Activated T-cell treated with anti-CD3 and anti-CD28 coated beads for 4 hours (primary cell): ENCODE results near the gene SCUBE1.
"Not testable (repeated sequence)": the region's sequence is repeated elsewhere in the genome, so short reads cannot be mapped to it uniquely, and the experiment has no call there.

ENCODE experiments used
- DNase-seq: peaks from one replicate; pipeline ENCODE4 v3.0.0-alpha.2; 2020

SCUBE1 gene

DNA sequence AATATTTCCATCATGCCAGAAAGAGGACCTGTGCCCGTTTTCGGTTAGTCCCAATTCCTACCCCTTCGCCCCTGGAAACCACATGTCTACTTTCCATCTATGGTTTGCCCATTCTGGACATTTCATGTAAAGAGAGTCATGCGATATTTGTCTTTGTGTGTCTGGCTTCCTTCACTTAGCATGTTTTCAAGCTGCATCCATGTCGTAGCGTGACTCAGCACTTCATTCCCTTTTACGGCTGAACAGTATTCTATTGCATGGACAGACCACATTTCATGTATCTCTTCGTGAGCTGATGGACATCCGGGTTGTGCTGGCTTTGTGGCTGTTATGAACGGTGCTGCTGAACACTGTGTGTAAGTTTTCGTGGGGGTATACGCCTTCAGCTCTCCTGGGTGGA is 43.4 kb downstream of the SCUBE1 start:
- no peak for DNase-seq

DNA sequence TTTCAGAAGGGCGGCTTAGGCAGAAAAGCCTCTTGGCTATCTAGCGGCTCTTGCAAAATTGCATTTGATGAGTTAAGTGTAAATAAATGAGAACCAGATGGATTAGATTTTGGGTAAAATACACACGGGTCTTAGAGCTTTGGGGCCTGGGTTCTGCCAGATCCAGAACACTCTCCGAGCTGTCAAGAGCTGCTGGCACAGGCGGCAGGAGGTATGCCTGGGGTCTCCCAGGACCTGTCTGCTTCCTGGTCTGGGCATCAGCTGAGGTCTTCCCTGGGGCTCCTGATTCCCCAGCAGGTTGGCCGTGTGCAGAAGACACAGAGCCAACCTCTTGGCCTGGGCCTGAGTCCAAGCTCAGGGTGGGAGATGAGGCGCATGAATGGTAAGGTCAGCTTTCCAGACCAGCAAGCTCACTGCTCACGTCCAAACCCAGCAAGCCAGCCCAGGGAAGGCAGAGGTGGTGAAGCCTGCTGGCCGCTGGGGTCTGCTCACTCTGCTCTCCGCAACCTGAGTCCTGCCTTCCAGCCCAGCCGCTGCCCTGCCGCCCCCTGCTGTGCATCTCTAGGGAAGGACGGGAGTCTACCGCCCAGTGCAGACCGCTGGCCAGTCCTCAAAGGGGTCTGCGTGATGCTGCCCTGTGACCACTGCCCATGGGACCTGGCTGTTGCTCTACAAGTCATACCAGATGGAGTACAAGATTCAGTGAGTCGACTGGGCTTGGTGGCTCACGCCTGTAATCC is 44.9 kb downstream of the SCUBE1 start:
- no peak for DNase-seq

DNA sequence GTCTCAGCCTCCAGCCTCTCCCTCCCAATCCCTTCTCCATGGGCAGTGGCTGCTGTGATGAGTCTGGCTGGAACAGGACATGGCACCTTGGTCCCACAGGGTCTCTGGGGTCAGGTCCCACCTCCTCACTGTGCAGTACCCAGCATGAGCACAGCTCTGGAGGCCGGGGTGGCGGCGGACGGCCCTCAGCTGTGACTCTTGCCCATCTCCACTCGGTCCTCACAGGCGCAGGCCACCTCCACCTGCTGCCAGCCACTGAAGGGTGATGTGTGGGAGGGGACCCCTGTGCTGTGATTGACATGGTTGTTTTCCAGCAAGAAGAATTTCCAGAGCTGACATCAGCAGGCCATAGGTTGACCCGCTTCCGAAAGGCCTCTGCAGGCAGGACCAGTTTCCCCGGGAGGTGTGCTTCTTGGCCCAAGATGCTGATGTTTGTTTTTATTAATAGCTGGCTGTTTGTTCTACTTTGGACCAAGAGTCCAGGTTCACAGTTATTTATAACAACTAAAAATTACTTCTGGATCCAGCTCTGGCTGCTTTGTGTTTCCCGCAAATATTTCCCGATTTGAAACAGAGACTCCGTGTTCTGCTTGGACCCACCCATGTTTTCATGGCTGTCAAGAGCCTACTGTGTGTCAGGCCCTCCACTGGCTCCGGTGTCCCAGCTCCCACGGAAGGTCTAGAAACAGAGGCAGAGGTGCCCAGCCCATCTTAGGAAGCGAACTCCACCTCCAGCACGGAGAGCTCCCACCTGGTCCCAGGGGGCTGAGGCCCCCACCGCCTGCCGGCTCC is 45.7 kb downstream of the SCUBE1 start:
- DNase-seq: no peak

DNA sequence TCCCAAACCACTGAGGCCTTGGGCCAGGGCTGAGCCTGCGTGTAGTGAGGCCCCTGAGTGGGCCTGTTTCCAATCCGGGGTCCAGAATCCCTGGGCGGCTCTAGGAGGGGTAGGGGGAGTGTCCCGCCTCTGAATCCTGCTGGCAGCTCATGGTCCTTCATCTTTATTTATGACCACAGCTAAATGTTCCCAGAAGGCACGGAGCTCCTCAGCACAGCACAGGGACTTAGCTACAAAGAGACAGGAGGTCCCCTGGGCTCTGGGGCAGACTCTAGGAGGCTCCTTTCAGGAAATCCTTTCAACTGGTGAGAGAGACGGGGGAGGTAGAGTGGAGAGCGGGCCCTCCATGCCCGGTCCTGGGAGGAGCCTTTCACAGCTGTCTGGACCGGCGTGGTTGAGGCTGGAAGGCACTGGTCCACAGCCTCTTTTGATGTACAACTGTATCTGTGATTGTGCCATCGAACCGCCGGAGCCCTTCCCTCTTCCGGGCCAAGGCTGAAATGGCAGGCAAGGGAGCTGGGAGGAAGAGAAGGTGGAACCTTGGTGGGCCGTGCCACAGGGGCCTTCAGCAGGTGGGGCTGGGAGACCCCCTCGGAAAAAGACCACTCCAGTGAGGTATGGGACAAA is 46.8 kb downstream of the SCUBE1 start:
- DNase-seq: no peak

DNA sequence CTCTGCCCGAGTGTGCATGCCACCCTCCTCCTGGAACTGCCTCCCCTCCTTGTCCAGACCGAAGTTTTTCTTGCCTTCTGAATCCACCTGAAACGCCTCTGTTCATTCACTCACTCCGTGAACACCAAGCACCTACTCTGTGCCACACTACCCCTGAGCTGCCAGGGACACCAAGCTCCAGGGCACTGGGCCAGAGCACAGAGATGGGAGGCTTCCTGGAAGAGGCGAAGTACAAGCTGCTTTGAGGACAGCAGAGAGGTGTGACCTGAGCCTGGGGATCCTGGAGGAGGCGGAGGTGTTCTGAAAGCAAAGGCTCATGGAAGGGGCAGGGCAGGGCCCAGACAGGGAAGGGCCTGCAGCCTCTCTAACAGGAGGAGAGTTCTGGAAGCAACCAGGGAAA is 47.5 kb downstream of the SCUBE1 start:
- no peak for DNase-seq

DNA sequence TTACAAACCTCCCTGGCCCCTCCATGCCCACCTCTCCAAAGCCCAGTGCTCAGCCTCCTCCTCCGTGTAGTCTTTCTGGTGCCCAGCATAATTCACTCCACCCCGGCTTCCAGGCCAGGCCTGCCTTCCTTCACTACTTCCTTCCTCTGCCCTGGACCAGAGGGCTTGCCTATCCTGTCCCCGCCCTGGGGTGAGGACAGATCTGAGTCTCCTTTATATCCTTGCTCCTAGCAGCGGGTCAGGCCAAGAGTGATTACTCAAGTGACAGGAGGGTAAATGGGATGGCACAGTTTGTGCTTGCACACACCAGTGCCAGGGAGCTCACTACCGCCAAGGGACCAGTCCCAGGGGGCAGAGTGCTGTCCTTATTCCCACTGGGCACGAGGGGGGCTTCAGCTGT is 48.0 kb downstream of the SCUBE1 start:
- DNase-seq: no peak

DNA sequence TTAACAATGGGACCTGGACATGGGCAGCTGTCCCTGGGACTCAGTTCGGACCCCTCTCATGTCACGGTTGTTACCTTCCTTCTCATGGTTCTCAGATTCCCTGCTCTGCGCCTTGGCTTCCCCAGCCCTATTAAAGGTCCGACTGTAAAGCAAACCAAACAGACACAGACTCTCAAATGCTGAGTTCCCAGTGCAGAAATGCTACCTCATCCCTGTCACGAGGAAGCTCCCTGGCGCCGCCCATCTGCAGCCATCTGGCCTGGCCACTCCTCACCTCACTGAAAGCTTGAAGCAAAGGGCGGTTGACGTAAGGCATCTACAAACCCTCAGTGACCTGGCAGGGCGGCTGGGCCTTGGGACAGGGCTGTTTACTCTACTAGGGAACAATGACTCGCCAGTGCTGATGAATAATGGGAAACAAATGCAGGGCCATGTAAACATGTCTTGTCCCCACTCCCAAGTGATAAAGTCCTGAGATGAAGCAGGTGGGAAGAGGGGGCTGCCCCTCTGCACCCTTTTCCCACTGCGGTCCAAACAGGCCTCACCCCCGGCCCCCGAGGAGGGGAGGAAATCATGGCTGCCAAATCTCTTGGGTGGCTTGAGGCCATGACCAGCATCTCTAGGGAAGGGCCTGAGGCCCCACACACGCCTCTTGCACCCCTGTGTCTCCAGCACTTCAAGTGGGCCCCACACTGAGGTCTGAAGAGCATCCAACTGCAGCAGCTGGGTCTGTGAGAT is 49.3 kb downstream of the SCUBE1 start:
- DNase-seq: no peak

DNA sequence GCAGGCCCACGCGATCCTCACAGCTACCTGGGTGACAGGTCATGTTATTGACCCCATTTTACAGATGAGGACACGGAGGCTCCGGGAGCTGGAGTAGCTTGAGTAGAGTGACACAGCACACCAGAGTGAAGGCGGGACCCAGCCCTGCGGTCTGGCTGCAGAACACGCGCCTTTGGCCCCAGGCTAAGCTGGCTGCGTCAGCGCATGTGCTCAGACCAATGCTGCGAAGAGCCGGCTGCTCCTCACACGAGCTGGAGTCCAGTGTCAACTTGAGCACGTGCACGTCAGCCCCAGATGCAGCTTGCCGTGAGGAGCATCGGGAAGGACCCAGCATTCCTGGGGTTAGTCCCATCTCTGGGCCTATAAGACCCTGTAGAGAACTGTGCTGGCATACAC is 49.9 kb downstream of the SCUBE1 start:
- no peak for DNase-seq

DNA sequence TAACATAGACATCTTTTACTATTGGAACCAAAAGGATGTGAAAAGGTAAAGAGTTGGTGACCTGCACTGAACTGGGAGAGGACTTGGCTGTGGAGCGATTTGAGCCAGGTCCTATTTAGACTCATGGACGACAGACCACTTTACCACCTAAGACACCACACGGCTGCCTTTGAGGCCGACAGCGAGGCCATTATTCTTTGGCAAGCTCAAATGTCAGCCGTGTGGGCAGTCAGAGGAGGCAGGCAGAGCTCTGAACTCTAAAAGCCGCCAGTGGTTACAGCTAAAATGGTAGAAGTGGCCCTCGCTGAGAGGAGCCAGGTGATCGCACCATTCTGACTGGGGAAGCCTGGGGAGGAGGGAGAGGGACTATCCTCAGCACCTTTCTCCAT is 50.5 kb downstream of the SCUBE1 start:
- no peak for DNase-seq

DNA sequence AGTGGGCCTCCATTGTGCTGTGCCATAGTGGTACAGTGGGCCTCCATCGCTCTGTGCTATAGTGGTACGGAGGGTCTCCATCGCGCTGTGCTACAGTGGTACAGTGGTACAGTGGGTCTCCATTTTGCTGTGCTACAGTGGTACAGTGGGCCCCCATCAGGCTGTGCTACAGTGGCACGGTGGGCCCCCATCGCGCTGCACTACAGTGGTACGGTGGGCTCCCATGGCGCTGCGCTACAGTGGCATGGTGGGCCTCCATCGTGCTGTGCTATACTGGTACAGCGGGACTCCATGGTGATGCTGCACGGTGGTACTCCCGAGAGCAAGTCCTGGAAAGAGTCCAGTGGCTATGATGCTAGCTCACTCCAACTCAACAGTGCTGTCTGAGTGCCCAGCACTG is 51.8 kb downstream of the SCUBE1 start:
- DNase-seq: no peak

DNA sequence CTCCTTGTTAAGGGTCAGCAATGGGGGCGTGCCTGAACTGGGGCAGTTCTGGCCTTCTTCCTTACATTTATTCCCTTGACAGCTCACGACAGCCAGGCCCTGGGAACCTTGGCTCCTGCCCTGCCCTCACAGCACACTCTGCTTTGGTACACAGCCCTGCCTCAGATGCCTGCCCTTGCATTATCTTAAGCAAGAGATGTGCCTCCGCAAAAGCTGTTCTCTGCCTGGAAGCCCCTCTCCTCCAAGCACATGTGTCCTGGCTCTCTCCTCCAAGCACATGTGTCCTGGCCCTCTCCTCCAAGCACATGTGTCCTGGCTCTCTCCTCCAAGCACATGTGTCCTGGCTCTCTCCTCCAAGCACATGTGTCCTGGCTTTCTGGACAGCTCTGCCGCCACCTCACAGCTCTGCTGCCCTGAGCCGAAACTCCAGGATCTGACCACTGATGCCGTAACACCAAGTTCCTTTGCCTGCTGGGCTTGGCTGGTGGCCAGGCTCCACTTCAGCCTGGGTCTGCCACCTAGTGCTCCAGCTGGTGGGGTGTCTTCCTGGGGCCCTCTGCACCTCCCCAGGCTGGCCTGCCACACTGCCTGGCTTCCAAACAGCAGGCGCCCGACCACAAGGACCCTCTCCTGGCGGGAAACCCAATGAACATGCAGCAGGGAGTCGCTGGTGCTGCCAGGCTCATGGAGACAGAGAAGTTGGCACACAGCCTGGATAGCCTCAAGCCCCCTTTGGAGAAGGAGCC is 53.0 kb downstream of the SCUBE1 start:
- no peak for DNase-seq

DNA sequence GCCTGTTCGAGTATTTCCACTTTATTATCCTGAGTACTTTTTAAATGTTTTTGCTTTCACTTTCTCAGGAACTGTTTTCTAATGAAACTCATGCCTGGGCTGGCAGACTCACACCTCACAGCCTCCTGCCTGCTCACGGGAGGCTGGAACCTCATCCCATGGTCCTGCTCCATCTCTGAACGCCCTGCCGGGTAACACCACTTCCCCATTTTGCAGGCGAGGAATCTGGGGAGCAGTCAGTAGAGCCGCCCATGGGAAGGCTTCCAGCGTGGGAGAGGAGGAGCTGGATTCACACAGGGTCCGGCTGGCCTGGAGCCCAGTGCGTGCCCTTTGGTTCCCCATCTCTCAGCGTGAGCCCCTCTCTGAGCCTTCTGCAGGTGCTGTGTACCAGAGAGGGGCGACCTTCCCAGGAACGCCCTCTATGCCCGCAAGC is 53.6 kb downstream of the SCUBE1 start:
- no peak for DNase-seq

DNA sequence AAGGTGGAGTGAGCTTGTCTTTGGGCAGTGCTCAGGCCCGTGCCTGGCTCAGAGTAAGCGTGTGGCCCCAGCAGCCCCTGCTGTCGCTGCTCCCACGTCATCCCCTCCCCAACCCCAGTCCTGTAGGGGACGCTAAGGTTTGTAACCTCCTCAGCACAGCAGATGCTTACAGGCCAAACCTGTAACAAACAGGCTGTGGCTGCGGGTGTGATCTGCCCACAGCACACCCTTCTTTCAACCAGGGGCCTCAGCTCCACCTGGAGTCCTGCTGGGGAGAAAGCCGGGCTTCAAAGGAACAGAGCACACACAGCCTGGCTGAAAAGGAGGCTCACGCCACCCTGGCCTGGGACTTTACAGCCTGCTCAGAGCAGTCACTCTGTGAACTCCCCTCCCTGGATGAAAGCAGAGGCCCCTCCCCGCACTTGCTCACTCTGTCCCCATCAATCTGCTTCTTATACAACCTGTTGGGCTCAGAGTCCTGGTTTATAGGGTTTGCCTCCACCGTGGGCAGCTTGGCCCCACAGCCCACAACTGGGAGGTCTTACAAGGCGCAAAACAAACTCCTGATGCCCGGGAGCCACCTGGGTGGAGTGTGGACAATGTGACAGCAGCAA is 54.3 kb downstream of the SCUBE1 start:
- no peak for DNase-seq

DNA sequence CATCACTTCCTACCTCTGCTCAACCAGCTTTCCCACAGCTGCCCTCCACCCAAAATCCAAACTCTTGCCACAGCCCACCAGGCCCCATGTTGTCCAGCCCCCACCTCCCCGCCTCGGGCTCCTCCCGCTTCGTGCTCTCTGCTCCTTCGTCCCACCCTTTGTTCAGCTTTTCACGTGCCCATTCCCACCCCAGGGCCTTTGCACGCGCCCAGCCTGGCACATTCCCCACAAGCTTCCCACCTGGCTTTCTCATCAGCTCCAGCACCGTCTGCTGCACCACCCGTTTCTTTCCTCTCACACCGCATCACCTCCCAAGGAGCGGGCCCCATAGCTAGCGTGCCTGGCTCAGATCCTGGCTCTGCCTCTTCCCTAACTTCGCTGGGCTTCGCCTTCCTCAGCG is 54.8 kb downstream of the SCUBE1 start:
- no peak for DNase-seq

DNA sequence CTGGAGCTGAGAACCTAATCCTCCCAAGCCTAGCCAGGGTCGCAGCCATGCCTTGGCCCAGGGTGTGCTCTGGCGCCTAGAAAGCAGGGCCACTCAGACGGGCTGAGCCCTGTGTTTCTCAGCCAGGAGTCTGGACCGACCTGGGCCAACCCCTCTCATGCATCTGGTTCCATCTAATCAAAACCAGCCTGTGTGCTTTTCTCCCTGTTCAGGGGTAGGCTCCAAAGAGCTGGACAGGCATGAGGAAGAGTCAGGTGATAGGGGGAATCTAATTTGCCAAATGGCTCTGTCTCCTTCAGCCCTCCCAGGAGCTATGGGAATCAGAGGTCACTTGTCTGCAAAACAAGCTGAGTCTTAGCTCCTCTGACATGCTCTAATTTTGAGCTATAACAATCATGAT is 55.7 kb downstream of the SCUBE1 start:
- DNase-seq: no peak

DNA sequence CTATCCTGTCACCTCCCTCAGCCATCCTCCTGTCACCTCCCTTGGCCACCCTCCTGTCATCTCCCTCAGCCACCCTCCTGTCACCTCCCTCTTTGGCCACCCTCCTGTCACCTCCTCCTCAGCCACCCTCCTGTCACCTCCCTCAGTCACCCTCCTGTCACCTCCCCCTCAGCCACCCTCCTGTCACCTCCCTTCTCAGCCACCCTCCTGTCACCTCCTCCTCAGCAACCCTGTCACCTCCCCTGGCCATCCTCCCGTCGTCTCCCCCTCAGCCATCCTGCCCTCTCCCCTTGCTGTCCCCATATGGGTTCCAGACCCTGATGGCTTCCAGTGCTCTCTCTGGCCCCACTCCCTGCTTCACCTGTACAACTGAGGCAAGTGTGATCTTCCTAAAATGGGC is 61.8 kb downstream of the SCUBE1 start:
- no peak for DNase-seq

DNA sequence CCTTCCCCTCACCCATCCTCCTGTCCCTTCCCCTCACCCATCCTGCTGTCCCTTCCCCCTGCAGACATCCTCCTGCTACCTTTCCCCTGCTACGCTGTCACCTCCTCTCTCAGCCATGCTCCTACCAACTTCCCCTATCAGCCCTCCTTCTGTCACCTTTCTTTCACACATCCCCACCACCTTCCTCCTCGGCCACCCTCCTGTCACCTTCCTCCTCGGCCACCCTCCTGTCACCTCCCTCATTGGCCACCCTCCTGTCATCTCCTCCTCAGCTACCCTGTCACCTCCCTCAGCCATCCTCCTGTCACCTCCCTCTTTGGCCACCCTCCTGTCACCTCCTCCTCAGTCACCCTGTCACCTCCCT is 62.7 kb downstream of the SCUBE1 start:
- DNase-seq: not testable (repeated sequence)

DNA sequence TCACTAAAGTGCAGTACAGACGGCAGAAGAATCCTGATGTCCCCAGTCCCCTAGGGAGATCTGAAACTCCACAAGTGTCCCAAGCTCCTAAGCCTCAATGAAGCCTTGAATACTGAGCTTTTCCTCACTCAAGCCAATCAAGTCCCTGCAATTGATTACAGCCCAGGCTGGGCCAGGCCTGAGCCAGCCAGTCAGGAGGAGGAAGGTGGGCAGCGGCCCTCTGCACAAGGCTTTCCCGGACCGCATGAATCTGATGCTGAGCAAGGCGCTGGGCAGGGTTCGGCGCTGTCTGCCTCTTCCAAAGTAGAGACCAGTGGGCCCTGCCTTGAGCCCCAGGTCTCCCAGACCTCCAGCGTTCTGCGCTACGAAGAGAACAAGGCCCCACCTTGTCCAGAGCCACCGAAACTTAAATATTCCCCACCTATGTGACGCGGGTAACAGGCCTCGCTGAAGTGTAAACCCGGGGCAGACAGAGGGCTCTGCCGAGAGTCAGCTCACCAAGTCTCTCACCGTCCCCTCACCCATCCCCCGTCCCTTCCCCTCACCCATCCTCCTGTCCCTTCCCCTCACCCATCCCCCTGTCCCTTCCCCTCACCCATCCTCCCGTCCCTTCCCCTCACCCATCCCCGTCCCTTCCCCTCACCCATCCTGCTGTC is 63.2 kb downstream of the SCUBE1 start:
- DNase-seq: no peak

DNA sequence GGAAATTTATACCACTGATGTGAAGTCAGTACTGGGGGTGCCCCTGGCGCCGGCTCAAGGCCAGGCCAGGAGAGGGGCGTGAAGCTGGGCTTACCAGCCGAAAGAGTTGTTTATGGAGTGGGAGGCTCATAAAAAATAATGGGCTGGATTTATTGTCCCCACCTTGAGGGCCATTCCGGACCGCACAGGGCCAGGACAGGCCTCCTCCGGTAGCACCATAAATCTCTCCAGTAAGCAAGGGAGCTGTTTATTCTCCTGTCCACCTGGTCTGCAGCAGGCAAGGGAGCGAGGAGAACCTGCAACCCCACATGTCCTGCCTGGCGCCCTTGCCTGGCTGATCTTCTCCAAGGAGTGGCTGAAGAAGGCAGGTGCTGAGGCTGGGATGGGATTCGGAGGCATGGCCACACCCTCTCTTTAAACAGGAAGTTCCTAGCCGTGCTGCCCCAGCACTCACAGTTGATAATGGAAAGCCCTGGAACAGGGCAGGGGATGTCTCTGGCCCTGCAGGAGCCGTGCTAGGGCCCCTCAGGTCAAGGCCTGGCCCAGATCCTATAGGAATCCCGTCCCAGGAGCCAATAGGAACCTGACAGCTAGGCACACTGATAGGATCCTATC is 65.1 kb downstream of the SCUBE1 start:
- no peak for DNase-seq

DNA sequence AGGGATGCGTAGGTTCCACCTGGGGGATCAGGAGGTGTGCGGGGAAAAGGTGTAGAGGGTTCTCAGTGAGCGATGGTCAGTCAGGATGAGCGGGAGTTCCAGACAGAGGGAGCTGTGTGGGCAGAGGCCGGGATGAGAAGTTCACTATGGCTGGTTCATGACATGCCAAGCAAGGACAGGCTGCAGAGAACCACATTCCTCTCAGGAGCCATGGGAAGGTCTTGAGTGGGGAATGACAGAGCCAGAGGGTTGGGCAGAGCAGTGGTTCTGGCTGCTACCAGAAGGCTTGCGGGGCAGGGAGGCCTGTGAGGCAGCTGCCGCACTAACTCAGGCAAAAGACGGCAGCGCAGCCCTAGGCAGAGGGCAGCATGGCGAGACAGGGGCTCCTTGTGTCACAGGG is 66.1 kb downstream of the SCUBE1 start:
- DNase-seq: no peak

DNA sequence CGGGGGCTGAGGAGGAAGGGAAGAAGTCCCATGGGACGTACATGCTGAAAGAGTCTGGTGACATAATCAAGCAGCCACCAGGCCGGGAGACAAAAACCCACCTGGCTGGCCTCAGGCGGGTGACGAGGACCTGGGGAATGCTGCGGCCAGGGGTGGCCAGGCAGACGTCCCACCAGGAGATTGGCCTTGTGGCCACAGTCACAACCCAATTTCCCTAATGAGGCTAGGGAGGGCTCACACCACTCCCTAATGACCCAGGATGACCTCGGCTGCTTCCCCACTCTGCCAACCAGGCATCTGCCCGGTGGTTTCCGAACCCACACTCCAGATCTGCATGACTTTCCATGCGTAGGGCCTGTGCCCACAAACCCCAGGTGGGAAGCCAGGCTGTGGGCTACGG is 66.9 kb downstream of the SCUBE1 start:
- DNase-seq: no peak
